Measurements from ENCODE around the gene RASSF4.
"Not testable (repeated sequence)": the region's sequence is repeated elsewhere in the genome, so short reads cannot be mapped to it uniquely, and the experiment has no call there.

The RASSF4 gene

GRCh38 chr10:44992070-44992731, 32.6 kb downstream of the RASSF4 start:
- no peak for DNase-seq

- DNase-seq: no peak
Observed at GRCh38 chr10:44992732-44993225, 33.2 kb downstream of the RASSF4 start.

- no peak for DNase-seq
Observed at GRCh38 chr10:44993226-44993921, 33.8 kb downstream of the RASSF4 start.

DNA sequence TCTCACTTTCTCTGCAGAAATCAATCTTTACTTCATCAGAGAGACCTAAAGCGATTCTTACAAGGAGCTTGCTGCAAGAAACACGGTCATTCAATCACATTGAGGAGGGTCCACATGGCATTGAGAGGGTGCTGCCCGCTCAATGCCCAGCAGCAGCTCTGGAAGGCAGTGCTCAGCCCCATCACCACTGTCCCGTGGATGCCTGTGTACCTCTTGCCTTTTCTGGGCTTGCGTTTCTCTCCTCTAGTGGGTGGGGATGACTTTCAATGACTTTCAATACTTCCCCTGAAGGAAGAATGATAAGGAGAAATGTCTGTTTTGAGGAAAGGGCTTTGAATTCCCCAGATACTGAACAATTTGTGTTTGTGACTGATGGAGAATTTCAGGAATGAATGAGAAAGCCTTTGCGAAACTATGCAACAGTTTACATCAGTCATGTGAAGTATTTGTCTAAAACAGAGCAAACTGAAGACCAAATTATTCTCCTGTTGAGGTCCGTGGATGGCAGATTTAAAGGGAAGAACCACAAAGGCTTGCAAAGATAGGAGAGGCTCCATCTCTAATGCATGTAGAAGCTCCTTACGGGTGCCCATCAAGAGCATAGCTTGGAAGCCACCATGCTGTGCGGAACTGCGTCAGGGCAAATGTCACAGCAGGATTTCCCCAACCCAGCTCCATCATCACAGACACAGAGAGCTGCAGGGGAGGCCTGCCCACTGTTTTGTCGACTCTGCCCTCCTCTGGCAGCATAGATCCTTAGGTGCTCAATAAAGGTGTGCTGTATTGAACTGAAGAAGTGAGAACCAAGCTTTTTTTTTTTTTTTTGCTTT, 34.5 kb downstream of the RASSF4 start:
- DNase-seq: no peak

GRCh38 chr10:44994752-44995530, 35.3 kb downstream of the RASSF4 start:
- DNase-seq: no peak

- DNase-seq: no peak
Observed at GRCh38 chr10:44995581-44995913, 35.9 kb downstream of the RASSF4 start.

GRCh38 chr10:44995914-44996669, 36.5 kb downstream of the RASSF4 start:
- no peak for DNase-seq

DNA sequence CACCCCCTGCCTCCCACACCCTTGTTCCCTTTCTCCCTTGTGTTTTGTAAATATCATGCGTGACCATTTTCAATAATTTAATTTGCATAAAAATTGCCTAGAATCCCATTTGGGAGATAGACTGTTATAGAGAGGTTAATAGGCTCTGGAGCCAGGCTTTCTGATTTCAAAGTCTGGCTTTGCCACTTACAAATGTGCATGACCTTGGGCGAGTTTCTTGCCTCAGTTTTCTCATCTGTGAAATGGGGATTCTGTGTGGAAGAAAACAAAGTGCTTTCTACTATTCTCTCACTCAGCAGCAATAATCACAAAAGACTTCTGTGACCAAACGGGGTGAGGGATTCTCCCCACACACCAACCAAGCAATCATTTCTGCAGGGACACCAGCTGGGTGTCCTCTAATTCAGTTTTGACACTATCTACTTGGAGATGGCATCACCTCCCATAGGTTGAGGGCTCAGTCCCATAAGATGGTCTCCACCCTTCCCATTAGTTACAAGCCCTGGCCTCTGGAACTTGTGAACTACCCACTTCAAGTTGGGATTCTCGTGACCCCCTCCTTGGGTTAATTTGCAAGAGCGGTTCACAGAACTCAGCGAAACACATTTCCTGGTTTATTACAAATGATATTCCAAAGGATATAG, 37.6 kb downstream of the RASSF4 start:
- no peak for DNase-seq

DNA sequence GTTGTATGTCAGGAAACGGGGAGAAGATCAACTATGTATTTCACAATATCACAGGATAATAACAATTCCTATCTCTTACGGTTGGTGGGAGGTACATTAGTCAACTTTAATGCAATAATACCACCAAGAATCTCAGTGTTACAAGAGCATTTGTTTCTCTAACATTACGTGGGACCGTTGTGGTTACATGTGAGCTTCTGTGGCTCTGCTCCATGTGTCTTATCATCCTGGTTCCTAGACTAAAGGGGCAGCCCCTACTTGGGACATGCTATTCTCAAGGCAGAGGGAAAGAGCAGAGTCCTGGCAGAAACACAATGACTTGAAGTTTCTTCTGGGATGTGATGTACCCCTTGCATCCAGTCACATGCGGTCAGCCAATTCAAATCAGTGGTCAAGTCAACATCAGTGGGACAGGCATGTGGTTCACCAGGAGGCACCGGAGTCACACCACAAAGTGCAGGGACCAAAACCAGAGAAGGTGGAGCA, 38.6 kb downstream of the RASSF4 start:
- DNase-seq: no peak

- no peak for DNase-seq
Observed at GRCh38 chr10:45000138-45000751, 40.6 kb downstream of the RASSF4 start.

- peak; percentile 78 for DNase-seq
Observed at GRCh38 chr10:45000752-45001380, 41.3 kb downstream of the RASSF4 start, which contains the start of gene ZNF22. Gene ZNF22 (plus strand): TSS chr10:45000923. CDS start chr10:45003369, 2,446 bp downstream.

GRCh38 chr10:45001381-45002148, 42.0 kb downstream of the RASSF4 start:
- DNase-seq: peak; percentile 54

GRCh38 chr10:45003432-45004000, 43.9 kb downstream of the RASSF4 start:
- DNase-seq: no peak

DNA sequence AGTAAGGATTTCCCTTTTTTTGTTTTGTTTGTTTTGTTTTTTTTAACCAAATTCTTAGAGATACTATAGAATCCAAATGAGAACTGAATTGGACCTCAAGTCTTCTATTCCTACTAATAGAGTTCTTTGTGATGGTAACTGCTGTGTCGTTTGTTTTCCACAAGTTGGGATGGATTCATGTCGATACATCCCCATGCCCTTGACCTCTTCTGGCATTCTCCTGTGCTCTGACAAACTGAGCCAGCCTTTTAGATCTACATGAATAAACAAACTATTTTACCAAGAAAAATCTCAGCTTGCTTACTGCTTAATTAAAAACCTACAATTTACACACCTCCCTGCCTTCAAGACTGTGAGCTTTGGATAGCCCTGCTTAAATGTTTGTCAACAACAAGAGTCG, 45.1 kb downstream of the RASSF4 start:
- no peak for DNase-seq

GRCh38 chr10:45005284-45005683, 45.7 kb downstream of the RASSF4 start:
- no peak for DNase-seq

GRCh38 chr10:45006276-45007030, 46.9 kb downstream of the RASSF4 start:
- no peak for DNase-seq

DNA sequence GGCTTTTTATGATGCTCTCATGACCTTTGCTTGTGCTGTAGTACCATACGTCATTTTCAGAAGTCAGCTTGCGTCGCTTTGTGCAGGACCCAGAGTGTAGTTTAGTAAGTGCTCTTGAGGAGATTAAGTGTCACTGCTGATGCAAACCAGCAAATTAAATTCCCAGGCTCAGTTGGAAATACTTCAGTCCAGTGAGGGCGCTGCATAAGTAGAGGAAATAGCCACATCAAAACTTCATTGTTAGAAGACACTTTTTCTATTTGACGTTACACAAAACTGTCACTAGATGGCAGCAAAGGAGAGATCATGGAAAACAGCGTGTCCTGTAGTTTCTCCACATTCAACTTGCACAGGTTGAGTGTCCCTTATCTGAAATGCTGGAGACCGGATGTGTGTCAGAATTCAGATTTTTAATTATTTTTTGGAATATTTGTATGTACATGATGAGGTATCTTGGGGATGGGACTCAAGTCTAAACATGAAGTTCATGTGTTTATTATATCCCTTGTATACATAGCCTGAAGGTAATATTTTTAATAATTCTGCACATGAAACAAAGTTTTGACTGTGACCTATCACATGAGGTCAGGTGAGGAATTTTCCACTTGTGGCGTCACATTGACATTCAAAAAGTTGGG, 49.0 kb downstream of the RASSF4 start:
- DNase-seq: peak; percentile 74

DNA sequence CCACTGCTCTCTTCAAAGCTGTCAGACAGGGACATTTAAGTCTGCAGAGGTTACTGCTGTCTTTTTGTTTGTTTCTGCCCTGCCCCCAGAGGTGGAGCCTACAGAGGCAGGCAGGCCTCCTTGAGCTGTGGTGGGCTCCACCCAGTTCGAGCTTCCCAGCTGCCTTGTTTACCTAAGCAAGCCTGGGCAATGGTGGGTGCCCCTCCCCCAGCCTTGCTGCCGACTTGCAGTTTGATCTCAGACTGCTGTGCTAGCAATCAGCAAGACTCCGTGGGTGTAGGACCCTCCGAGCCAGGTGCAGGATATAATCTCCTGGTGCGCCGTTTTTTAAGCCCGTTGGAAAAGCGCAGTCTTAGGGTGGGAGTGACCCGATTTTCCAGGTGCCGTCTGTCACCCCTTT, 55.0 kb downstream of the RASSF4 start:
- DNase-seq: not testable (repeated sequence)
